Endodermal cell (in vitro differentiated cells): ENCODE data around the gene LONRF2. TPM values are rescaled to one million over a fixed set of nuclear protein-coding genes. Genes with fewer than 3 reads are reported as not detected.

Source experiments
- DNase-seq: peaks from one replicate; pipeline ENCODE4 v3.0.0-alpha.2; 2017
- H3K27ac ChIP-seq: 2 replicates; pipeline ENCODE4 v1.5.1; 2013; ENCODE audit warnings: mild to moderate bottlenecking, low read depth, low read length, moderate library complexity
- H3K27me3 ChIP-seq: 2 replicates; pipeline ENCODE4 v1.6.1; 2013; ENCODE audit warnings: mild to moderate bottlenecking, low read length, moderate library complexity; ENCODE audit not compliant: insufficient read depth, control insufficient read depth, poor library complexity, severe bottlenecking
- H3K36me3 ChIP-seq: 2 replicates; pipeline ENCODE4 v1.7.0; 2013; ENCODE audit warnings: mild to moderate bottlenecking, low read length, moderate library complexity; ENCODE audit not compliant: control insufficient read depth, insufficient read depth
- H3K4me1 ChIP-seq: one replicate; pipeline ENCODE4 v1.7.0; 2013; ENCODE audit warnings: low read length; ENCODE audit not compliant: control insufficient read depth, insufficient read depth
- H3K4me3 ChIP-seq: 2 replicates; pipeline ENCODE4 v1.5.1; 2013; ENCODE audit warnings: mild to moderate bottlenecking, low read length, moderate library complexity
- H3K9ac ChIP-seq: 2 replicates; pipeline ENCODE4 v1.6.1; 2013; ENCODE audit warnings: mild to moderate bottlenecking, low read length, moderate library complexity; ENCODE audit not compliant: poor library complexity, severe bottlenecking; ENCODE audit errors: extremely low read depth
- H3K9me3 ChIP-seq: 2 replicates; pipeline ENCODE4 v1.6.1; 2013; ENCODE audit warnings: mild to moderate bottlenecking, low read length, moderate library complexity; ENCODE audit not compliant: control insufficient read depth
- H3K27ac Mint-ChIP-seq: 2 replicates; pipeline ENCODE4 v1.8.0; 2020; ENCODE audit warnings: mixed read lengths
- H3K27me3 Mint-ChIP-seq: 2 replicates; pipeline ENCODE4 v1.8.0; 2021; ENCODE audit warnings: mild to moderate bottlenecking, mixed read lengths; ENCODE audit not compliant: insufficient read depth
- H3K36me3 Mint-ChIP-seq: 2 replicates; pipeline ENCODE4 v1.8.0; 2020; ENCODE audit warnings: low read depth, mixed read lengths
- H3K4me1 Mint-ChIP-seq: 2 replicates; pipeline ENCODE4 v1.8.0; 2020; ENCODE audit warnings: mixed read lengths
- H3K4me3 Mint-ChIP-seq: 2 replicates; pipeline ENCODE4 v1.8.0; 2020; ENCODE audit warnings: mild to moderate bottlenecking, moderate library complexity, mixed read lengths
- H3K9me3 Mint-ChIP-seq: 2 replicates; pipeline ENCODE4 v1.8.0; 2020; ENCODE audit warnings: mild to moderate bottlenecking, mixed read lengths
- CTCF ChIP-seq: fragments of 200-600 bp; sonication (generic); conservative IDR thresholded peaks from 2 replicates; pipeline ENCODE4 v1.5.0; 2021; ENCODE audit warnings: antibody characterized with exemption, mild to moderate bottlenecking
- WGBS, 2 experiments: methylation state at CpG; one replicate each; pipeline versions ENCODE4 v1.1.5 to v1.1.7; 2013; ENCODE audit warnings: missing lambda C conversion rate in 2 of 2, mixed read lengths in 1 of 2; ENCODE audit not compliant: insufficient coverage in 1 of 2, insufficient read length in 1 of 2; 5-methylcytosine and 5-hydroxymethylcytosine counted together
- total RNA-seq, 2 donors: library from RNA; stranded (reverse); fragmentation: NEBNext Ultra II Directional in 1 of 2; extraction: Animal tissue kit (Norgen Biotek cat#: 25700) in 1 of 2; gene quantifications; 2 replicates in 1 of 2; 3 replicates in 1 of 2; pipeline ENCODE4 v1.2.1, GENCODE V29; 2021

LONRF2 gene
- total RNA-seq, 2 donors from 2014 or later, result 0.40 to 0.71 TPM

- H3K27me3 Mint-ChIP-seq, result no peaks in the 10 kb centered on the region
- WGBS, 2 experiments, result 57 to 93% methylated on average over 1 to 5 of the region's 5 CpGs
- H3K4me1 Mint-ChIP-seq, result no peaks in the 10 kb centered on the region
- DNase-seq, result no peak
- peaks cover 14% of the 10 kb centered on the region for H3K9me3 ChIP-seq
- no peaks in the 10 kb centered on the region for H3K4me1 ChIP-seq
- no peaks in the 10 kb centered on the region for H3K36me3 Mint-ChIP-seq
- H3K9ac ChIP-seq, result no peak overlapping the region
- no peak overlapping the region for H3K4me3 ChIP-seq
- no peaks in the 10 kb centered on the region for H3K36me3 ChIP-seq
- H3K27ac Mint-ChIP-seq, result no peak overlapping the region
- TF ChIP-seq CTCF, result no peak
- H3K9me3 Mint-ChIP-seq, result peaks cover 19% of the 10 kb centered on the region
- no peak overlapping the region for H3K27ac ChIP-seq
- H3K4me3 Mint-ChIP-seq, result no peak overlapping the region
- no peaks in the 10 kb centered on the region for H3K27me3 ChIP-seq
Measured at GRCh38 chr2:100339823-100340222, 17.5 kb upstream of the LONRF2 start.

GRCh38 chr2:100334929-100335328, 12.6 kb upstream of the LONRF2 start:
- no peak overlapping the region for H3K27ac ChIP-seq
- H3K27me3 ChIP-seq, result no peaks in the 10 kb centered on the region
- Mint-ChIP-seq H3K4me3 (no peak overlapping the region), H3K27ac (no peak overlapping the region), H3K4me1 (no peaks in the 10 kb centered on the region), H3K9me3 (peaks cover 23% of the 10 kb centered on the region), H3K36me3 (no peaks in the 10 kb centered on the region), H3K27me3 (no peaks in the 10 kb centered on the region)
- no peak overlapping the region for H3K4me3 ChIP-seq
- no peaks in the 10 kb centered on the region for H3K36me3 ChIP-seq
- H3K9ac ChIP-seq, result no peak overlapping the region
- DNase-seq, result no peak
- WGBS, 2 experiments, result 92 to 100% methylated on average over 2 of the region's 2 CpGs
- no peaks in the 10 kb centered on the region for H3K4me1 ChIP-seq
- no peak for TF ChIP-seq CTCF
- H3K9me3 ChIP-seq, result peaks cover 11% of the 10 kb centered on the region

GRCh38 chr2:100327742-100328141, 5.4 kb upstream of the LONRF2 start:
- Mint-ChIP-seq H3K4me3 (no peak overlapping the region), H3K4me1 (no peaks in the 10 kb centered on the region), H3K27me3 (peaks cover 32% of the 10 kb centered on the region), H3K27ac (no peak overlapping the region), H3K36me3 (no peaks in the 10 kb centered on the region), H3K9me3 (peaks cover 5% of the 10 kb centered on the region)
- Histone ChIP-seq H3K27me3 (peaks cover 29% of the 10 kb centered on the region), H3K4me1 (no peaks in the 10 kb centered on the region), H3K9ac (no peak overlapping the region), H3K9me3 (peaks cover 2% of the 10 kb centered on the region), H3K36me3 (no peaks in the 10 kb centered on the region), H3K4me3 (no peak overlapping the region), H3K27ac (no peak overlapping the region)
- no peak for DNase-seq
- WGBS, 2 experiments, result 91 to 96% methylated on average over 4 of the region's 4 CpGs
- no peak for TF ChIP-seq CTCF
